NOMO-1 treated with DMSO at 0.1 percent for 48 hours (cell line): Measurements from ENCODE around the gene TMEM107.

Experiments
- DNase-seq: peaks from one replicate; lab custom pipeline; 2025; ENCODE audit not compliant: unreplicated experiment; lab: John Stamatoyannopoulos, UW

The TMEM107 gene

GRCh38 chr17:8162997-8163977 lies 12.9 kb downstream of the TMEM107 start:
- DNase-seq: no peak

GRCh38 chr17:8162233-8162996 lies 13.8 kb downstream of the TMEM107 start, which contains the start of gene VAMP2:
Gene VAMP2, minus strand, starts transcription at chr17:8162948. Its CDS starts 69 bp downstream, at chr17:8162879.
- peak; percentile 53 for DNase-seq

- no peak for DNase-seq
These were observed 14.6 kb downstream of the TMEM107 start for GRCh38 chr17:8161289-8162232.

- no peak for DNase-seq
These were observed 15.4 kb downstream of the TMEM107 start for GRCh38 chr17:8160741-8161221.

GRCh38 chr17:8160224-8160577 lies 16.0 kb downstream of the TMEM107 start:
- DNase-seq: no peak

- no peak for DNase-seq
These were observed 16.5 kb downstream of the TMEM107 start for GRCh38 chr17:8159459-8160223.

- no peak for DNase-seq
These were observed 17.2 kb downstream of the TMEM107 start for GRCh38 chr17:8159032-8159400.

GRCh38 chr17:8158267-8159031 lies 17.7 kb downstream of the TMEM107 start:
- DNase-seq: peak; percentile 94

GRCh38 chr17:8156246-8156992 lies 19.8 kb downstream of the TMEM107 start:
- peak; percentile 100 for DNase-seq

GRCh38 chr17:8155996-8156245 lies 20.3 kb downstream of the TMEM107 start:
- DNase-seq: no peak

GRCh38 chr17:8155231-8155995 lies 20.8 kb downstream of the TMEM107 start:
- no peak for DNase-seq

GRCh38 chr17:8154608-8155155 lies 21.5 kb downstream of the TMEM107 start:
- DNase-seq: no peak

GRCh38 chr17:8153957-8154607 lies 22.1 kb downstream of the TMEM107 start:
- DNase-seq: peak; percentile 43

- DNase-seq: no peak
These were observed 22.6 kb downstream of the TMEM107 start for GRCh38 chr17:8153525-8153956.

GRCh38 chr17:8153031-8153451 lies 23.1 kb downstream of the TMEM107 start:
- no peak for DNase-seq

GRCh38 chr17:8152112-8152775 lies 23.9 kb downstream of the TMEM107 start, which contains the start of gene PER1:
Gene PER1, minus strand, starts transcription at chr17:8152404. Its CDS starts 1,698 bp downstream, at chr17:8150706.
- DNase-seq: peak; percentile 86
